K562 (cell line): ENCODE results near the gene ERCC1. TPM values are rescaled to one million over a fixed set of nuclear protein-coding genes. Genes with fewer than 3 reads are reported as not detected.

ENCODE experiments used
- ELF2 ChIP-seq: fragments of 250-450 bp; sonication (Bioruptor Pico); IDR thresholded peaks from 2 replicates; pipeline ENCODE4 v1.5.0; 2021; ENCODE audit warnings: mild to moderate bottlenecking
- EP400 ChIP-seq: fragments of 450-650 bp; IDR thresholded peaks from 2 replicates; pipeline ENCODE4 v1.6.1; 2017; ENCODE audit warnings: antibody characterized with exemption, mild to moderate bottlenecking, moderate library complexity
- FOS ChIP-seq: IDR thresholded peaks from 3 replicates; pipeline ENCODE4 v1.6.1; 2011; ENCODE audit not compliant: insufficient read length; ENCODE audit errors: extremely low read depth
- FOSL1 ChIP-seq: fragments of 200-800 bp; sonication (Bioruptor generic); conservative IDR thresholded peaks from 2 replicates; pipeline ENCODE4 v1.6.1; 2016; ENCODE audit warnings: missing genetic modification characterization, missing compliant biosample characterization
- MAFF ChIP-seq: IDR thresholded peaks from 2 replicates; pipeline ENCODE4 v1.6.1; 2012; ENCODE audit warnings: low read length, improper control_type of control experiment
- MITF ChIP-seq: IDR thresholded peaks from 2 replicates; pipeline ENCODE4 v1.6.1; 2014; ENCODE audit warnings: antibody characterized with exemption
- NFIX ChIP-seq: fragments of 250-450 bp; sonication (Bioruptor Pico); IDR thresholded peaks from 2 replicates; pipeline ENCODE4 v1.4.0; 2020; ENCODE audit warnings: low read depth, mild to moderate bottlenecking, moderate library complexity
- PATZ1 ChIP-seq: fragments of 250-450 bp; sonication (Bioruptor Pico); IDR thresholded peaks from 2 replicates; pipeline ENCODE4 v1.5.0; 2020; ENCODE audit warnings: mild to moderate bottlenecking, borderline replicate concordance
- TAF9B ChIP-seq: fragments of 450-650 bp; IDR thresholded peaks from 2 replicates; pipeline ENCODE4 v1.6.1; 2018; ENCODE audit warnings: mild to moderate bottlenecking; ENCODE audit not compliant: partially characterized antibody
- TEAD4 ChIP-seq, 2 experiments: sonication (generic) in 1 of 2; formaldehyde crosslinking in 1 of 2; IDR thresholded peaks; 2 replicates each; pipeline versions ENCODE4 v1.6.1 to v1.8.0; 2012 to 2022; ENCODE audit warnings: borderline replicate concordance in 1 of 2, inconsistent platforms in 1 of 2, low read length in 1 of 2, mild to moderate bottlenecking in 1 of 2, missing genetic modification reagents in 1 of 2
- TOE1 ChIP-seq, 2 experiments: fragments of 450-650 bp in 1 of 2; sonication (generic) in 1 of 2; formaldehyde crosslinking in 1 of 2; IDR thresholded peaks; 2 replicates each; pipeline versions ENCODE4 v1.7.1 to v1.8.0; 2016 to 2022; ENCODE audit warnings: borderline replicate concordance in 2 of 2, mild to moderate bottlenecking in 2 of 2, antibody characterized with exemption in 1 of 2, inconsistent platforms in 1 of 2, low read depth in 1 of 2, missing genetic modification reagents in 1 of 2, moderate library complexity in 1 of 2
- ZBTB7A ChIP-seq: IDR thresholded peaks from 2 replicates; pipeline ENCODE4 v1.6.1; 2011; ENCODE audit warnings: low read depth, mild to moderate bottlenecking, low read length, moderate library complexity, borderline replicate concordance; ENCODE audit not compliant: control insufficient read depth
- ZHX1 ChIP-seq: fragments of 150-350 bp; conservative IDR thresholded peaks from 2 replicates; pipeline ENCODE4 v1.6.1; 2014; ENCODE audit warnings: low read length
- ZNF639 ChIP-seq, 2 experiments: fragments of 200-800 bp in 1 of 2; sonication (Bioruptor generic) in 1 of 2; sonication (generic) in 1 of 2; formaldehyde crosslinking in 1 of 2; IDR thresholded peaks in 1 of 2; conservative IDR thresholded peaks in 1 of 2; 2 replicates each; pipeline versions ENCODE4 v1.5.0 to v1.6.1; 2016 to 2020; ENCODE audit warnings: missing compliant biosample characterization in 1 of 2, missing genetic modification characterization in 1 of 2, missing genetic modification reagents in 1 of 2
- polyA plus RNA-seq, 8 experiments: library from polyadenylated mRNA; depleted of rRNA in 4 of 8; stranded (reverse) in 5 of 8; unstranded in 3 of 8; fragments of >200 nt; fragmentation: Nextera tagmentation in 2 of 8; fragmentation: Illumina TruSeq in 1 of 8; extraction: Ambion mirVana in 2 of 8; extraction: Trizol in 1 of 8; gene quantifications; 2 replicates each; pipeline versions ENCODE4 v1.2.1 to v1.2.3, GENCODE V29; 2011 to 2014; ENCODE audit warnings: inconsistent platforms in 1 of 8, missing spikeins in 1 of 8
- total RNA-seq, 7 experiments: library from RNA; depleted of rRNA in 6 of 7; stranded (reverse); fragments of >200 nt in 6 of 7; fragmentation: Illumina TruSeq in 2 of 7; extraction: Trizol in 2 of 7; gene quantifications; 2 replicates each; pipeline versions ENCODE4 v1.2.1 to v1.2.3, GENCODE V29; 2011 to 2021; ENCODE audit warnings: low replicate concordance in 1 of 7

Gene ERCC1
- total and polyA plus RNA-seq, 9 of the 15 experiments (the other 6 are each of a cell fraction or from before 2014, with no cell fraction given), result 9.3 to 92.6 (median 60.0) TPM

GRCh38 chr19:45403781-45404556 is 19.7 kb downstream of the ERCC1 start (continued):
- TF ChIP-seq ZHX1 (no peak), TEAD4 (IDR thresholded peaks at IDR 0.05; ENCODE audit: low read length) (peak; percentile 12; the same call in 1 of the 2 replicates), TEAD4 (CRISPR knock-in tag; IDR thresholded peaks at IDR 0.05; ENCODE audit: borderline replicate concordance) (no peak), TOE1 (IDR thresholded peaks at IDR 0.05; ENCODE audit: borderline replicate concordance) (peak; percentile 85; the same call in 1 of the 2 replicates), TOE1 (CRISPR knock-in tag; IDR thresholded peaks at IDR 0.05; ENCODE audit: borderline replicate concordance, low read depth) (no peak), MAFF (no peak), MITF (no peak), ELF2 (no peak), ZNF639 (CRISPR knock-in tag; conservative IDR thresholded peaks at IDR 0.05 in 1 of 2, IDR thresholded peaks at IDR 0.05 in 1 of 2) (no peak), FOSL1 (tag) (0 out of 2 replicates have a peak, but pooled peaks have one; percentile 20), EP400 (peak; percentile 32; the same call in 1 of the 2 replicates), PATZ1 (CRISPR knock-in tag) (no peak), FOS (no peak), NFIX (no peak), TAF9B (no peak), ZBTB7A (peak; percentile 50; the same call in 1 of the 2 replicates)
